Transverse colon (tissue), 3 donors: ENCODE measurements around the gene PROM2.

Source experiments
- CTCF ChIP-seq, 5 experiments: fragments of 200-600 bp in 3 of 5; fragments of 450-650 bp in 2 of 5; sonication (generic) in 3 of 5; IDR thresholded peaks; 1 replicate in 2 of 5; 2 replicates in 3 of 5; pipeline ENCODE4 v1.5.1; 2016 to 2017; ENCODE audit warnings: antibody characterized with exemption in 5 of 5, inconsistent platforms in 3 of 5, mild to moderate bottlenecking in 2 of 5, moderate library complexity in 1 of 5
- EP300 ChIP-seq: sonication (generic); formaldehyde crosslinking; IDR thresholded peaks from one replicate; pipeline ENCODE4 v1.6.1; 2017; ENCODE audit warnings: antibody characterized with exemption, low read depth
- POLR2A ChIP-seq: fragments of 450-650 bp; IDR thresholded peaks from one replicate; pipeline ENCODE4 v1.6.1; 2016; ENCODE audit warnings: antibody characterized with exemption, mild to moderate bottlenecking, moderate library complexity

DNA sequence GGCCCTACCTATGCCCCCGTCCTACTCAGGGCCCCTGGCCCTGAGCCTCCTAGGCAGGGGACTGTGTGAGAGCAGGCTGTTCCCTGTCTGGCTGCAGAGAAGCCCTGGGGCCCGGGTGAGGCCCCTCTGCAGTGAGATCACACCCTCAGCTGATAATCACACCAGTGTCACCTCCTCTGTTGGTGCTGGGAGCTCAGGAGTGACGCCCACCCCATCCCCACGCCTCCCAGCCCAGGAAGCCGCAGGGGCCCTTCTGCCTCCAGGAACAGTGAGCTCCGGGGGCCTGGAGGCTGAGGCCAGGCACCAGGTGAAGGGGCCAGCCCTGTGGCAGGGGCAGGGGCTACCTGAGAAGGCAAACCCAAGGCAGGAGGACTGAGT is 42.9 kb downstream of the PROM2 start:
- TF ChIP-seq CTCF (IDR thresholded peaks at IDR 0.05) (no peak), POLR2A (no peak), EP300 (no peak)
